ENCODE results near the gene PRODH2.
A peak's percentile ranks its signal among the peaks of the same experiment; 100 is the strongest.

DNA sequence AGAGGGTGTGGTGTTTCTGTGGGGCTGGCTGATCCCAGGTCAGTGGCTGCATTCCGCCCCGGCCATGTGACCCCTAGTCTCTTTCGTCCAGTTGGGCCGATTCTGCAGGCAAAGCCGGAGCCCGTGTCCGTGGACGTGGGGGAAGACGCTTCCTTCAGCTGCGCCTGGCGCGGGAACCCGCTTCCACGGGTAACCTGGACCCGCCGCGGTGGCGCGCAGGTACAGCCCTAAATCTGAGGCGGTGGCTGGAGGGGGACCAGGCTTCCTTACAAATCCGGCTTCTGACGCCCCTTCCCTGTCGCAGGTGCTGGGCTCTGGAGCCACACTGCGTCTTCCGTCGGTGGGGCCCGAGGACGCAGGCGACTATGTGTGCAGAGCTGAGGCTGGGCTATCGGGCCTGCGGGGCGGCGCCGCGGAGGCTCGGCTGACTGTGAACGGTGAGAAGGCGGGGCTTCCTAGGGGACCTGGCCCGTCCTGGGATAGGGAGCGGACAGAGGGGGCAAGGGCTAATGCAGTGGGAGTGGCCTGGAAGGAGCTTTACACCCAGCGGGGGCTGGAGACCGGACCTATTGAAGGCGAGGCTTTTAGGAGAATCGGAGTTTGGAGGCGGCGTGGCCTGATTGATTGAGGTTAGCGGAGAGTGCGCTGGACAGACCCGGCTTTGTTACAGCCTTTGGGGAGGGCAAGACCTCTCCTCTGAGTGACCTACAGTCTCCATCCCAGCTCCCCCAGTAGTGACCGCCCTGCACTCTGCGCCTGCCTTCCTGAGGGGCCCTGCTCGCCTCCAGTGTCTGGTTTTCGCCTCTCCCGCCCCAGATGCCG, 48.4 kb upstream of the PRODH2 start:
- TF ChIP-seq, protein P1, sequence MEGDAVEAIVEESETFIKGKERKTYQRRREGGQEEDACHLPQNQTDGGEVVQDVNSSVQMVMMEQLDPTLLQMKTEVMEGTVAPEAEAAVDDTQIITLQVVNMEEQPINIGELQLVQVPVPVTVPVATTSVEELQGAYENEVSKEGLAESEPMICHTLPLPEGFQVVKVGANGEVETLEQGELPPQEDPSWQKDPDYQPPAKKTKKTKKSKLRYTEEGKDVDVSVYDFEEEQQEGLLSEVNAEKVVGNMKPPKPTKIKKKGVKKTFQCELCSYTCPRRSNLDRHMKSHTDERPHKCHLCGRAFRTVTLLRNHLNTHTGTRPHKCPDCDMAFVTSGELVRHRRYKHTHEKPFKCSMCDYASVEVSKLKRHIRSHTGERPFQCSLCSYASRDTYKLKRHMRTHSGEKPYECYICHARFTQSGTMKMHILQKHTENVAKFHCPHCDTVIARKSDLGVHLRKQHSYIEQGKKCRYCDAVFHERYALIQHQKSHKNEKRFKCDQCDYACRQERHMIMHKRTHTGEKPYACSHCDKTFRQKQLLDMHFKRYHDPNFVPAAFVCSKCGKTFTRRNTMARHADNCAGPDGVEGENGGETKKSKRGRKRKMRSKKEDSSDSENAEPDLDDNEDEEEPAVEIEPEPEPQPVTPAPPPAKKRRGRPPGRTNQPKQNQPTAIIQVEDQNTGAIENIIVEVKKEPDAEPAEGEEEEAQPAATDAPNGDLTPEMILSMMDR (IDR thresholded peaks at IDR 0.05; ENCODE audit: extremely low read depth in 1 of 2, insufficient read depth in 1 of 2, low read depth in 1 of 2, low read length in 2 of 2) = no peak
- TF ChIP-seq EZH2 (IDR thresholded peaks at IDR 0.05; ENCODE audit: borderline replicate concordance, low read depth, low read length, severe bottlenecking) (peak; percentile 89), POLR2AphosphoS5 (IDR thresholded peaks at IDR 0.05; ENCODE audit: insufficient read depth, low read depth, low read length) (no peak), JUN (IDR thresholded peaks at IDR 0.05; ENCODE audit: borderline replicate concordance, insufficient read depth, insufficient read length, low read depth) (no peak), POLR2A (IDR thresholded peaks at IDR 0.05; ENCODE audit: low read depth, low read length) (no peak), FOS (IDR thresholded peaks at IDR 0.05; ENCODE audit: borderline replicate concordance, insufficient read depth, low read length) (no peak), GATA2 (IDR thresholded peaks at IDR 0.05; ENCODE audit: insufficient read depth, insufficient read length, low read depth, low read length) (no peak), MYC (IDR thresholded peaks at IDR 0.05; ENCODE audit: low read depth, low read length) (no peak)

Data from endothelial cell of umbilical vein (primary cell).